Right lung (tissue), 5 donors: Measurements from ENCODE around the gene RNF220. TPM values are rescaled to one million over a fixed set of nuclear protein-coding genes. Genes with fewer than 3 reads are reported as not detected.
"Not testable (repeated sequence)": the region's sequence is repeated elsewhere in the genome, so short reads cannot be mapped to it uniquely, and the experiment has no call there.

Experiments used
- DNase-seq, 2 donors: peaks; one replicate each; pipeline ENCODE4 v3.0.0-alpha.2; 2013
- polyA plus RNA-seq, 5 donors: library from polyadenylated mRNA; unstranded; fragments of 120-200 nt; gene quantifications; one replicate each; pipeline versions ENCODE4 v1.2.1 to v1.2.3, GENCODE V29; 2013; ENCODE audit warnings: inconsistent platforms in 1 of 5, low replicate concordance in 1 of 5; ENCODE audit not compliant: insufficient read length in 5 of 5, insufficient read depth in 1 of 5

RNF220 gene
- polyA plus RNA-seq, 5 donors: 79.7 to 104 (median 102) TPM

DNA sequence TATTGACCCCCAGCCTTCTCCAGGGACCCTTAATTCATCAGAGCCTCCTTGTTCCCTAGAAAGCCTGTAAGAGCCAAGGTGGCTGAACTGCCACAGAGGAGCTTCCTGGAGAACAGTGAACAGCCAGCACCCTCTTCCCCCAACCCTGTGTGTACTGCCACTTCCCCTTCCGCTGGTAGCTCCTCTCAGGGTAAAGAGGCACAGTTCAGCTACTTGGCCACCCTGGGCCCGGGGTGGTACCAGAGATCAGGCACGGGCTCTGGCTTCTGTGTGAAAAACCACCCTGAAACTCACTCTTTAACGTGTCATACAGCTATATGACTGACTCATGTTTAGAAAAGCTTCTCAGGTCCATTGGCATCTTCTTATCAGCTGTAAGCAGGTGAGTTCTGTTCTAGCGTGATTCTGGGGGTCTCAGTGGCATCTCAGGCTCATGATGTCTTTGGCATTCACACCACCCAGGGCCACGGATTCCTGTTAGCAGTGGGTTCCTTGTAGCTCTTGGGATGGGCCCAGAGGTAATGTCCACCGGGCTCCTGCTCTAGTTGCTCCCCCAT, 291.8 kb downstream of the RNF220 start:
- DNase-seq: no peak

DNA sequence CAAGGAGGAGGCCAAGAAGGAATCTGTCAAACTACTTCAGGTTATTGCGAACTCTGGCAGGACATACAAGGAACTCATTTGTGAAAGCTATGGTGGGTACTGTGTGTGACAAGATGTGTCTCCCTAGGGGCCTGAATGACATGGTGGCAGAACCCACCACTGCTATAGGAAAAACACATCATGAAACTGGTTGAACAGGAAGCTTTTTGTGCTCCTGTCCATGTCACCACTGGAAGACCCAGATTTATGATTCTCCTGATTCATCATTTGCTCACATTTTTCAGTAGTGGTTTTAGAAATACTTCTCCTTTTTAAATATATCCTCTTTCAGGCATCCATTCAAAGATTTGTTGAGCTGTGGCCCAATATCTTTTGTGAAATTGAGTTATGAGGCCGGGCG, 293.1 kb downstream of the RNF220 start:
- DNase-seq: no peak

DNA sequence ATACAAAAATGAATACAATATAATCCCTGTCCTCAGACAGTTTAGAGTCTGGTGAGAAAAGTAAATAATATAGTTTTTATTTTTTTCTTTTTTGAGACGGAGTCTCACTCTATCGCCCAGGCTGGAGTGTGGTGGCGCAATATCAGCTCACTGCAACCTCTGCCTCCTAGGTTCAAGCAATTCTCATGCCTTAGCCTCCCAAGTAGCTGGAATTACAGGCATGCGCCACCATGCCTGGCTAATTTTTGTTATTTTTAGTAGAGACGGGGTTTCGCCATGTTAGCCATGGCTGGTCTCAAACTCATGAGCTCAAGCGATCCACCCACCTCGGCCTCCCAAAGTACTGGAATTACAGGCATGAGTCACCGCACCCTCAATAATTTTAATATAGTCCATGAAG, 294.3 kb downstream of the RNF220 start:
- DNase-seq: not testable (repeated sequence)

DNA sequence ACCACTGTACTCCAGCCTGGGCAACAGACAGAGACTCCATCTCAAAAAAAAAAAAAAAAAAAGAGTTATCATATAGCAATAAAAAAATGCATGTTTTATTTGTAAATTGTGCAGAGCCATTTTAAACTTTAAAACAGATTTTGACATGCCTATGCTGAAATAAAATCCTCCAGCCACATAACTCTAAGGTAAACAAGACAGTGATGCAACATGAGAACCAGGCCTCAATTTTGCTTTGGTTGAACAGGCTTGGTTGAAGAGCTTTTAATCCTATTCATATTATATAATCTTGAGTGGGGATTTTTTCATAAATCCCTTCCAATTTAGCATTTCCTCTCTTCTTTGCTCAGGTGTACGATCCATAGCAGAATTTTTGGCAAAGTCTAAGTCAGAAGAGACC, 295.5 kb downstream of the RNF220 start:
- no peak for DNase-seq

DNA sequence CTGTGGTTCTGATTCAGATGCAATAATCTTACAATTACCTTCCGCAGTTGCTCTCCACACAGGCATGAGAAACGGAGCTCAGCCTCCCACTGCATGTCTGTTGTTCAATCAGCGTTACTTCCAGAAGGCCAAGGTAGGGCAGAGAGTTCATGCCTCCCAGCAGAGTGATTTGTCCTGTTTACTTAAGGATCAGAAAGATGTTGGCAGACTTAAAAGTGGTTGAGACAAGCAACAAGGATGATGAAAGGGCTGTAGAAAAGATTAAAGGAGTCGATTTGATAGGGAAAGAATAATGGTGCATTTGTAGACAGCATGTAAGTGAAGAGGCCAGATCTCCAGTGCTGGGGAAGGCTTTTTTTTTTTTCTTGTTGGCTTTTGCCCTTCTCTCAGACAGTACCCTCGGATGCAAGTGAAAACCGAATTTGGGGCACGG, 296.1 kb downstream of the RNF220 start:
- DNase-seq: no peak

Other genes with a start within 250 kb of the RNF220 start
- gene DMAP1, start 191.8 kb upstream of the RNF220 start, polyA plus RNA-seq: 10 to 100 TPM; 61.0 to 74.6 (median 66.5) TPM
- 10 to 100 TPM; 54.6 to 72.7 (median 64.2) TPM for gene ERI3, start 50.0 kb upstream of the RNF220 start, polyA plus RNA-seq